Activated CD4-positive, alpha-beta T cell treated with anti-CD3 and anti-CD28 coated beads for 36 hours (primary cell): ENCODE data around the gene WNK1. TPM values are rescaled to one million over a fixed set of nuclear protein-coding genes. Genes with fewer than 3 reads are reported as not detected.
"Not testable (repeated sequence)": the region's sequence is repeated elsewhere in the genome, so short reads cannot be mapped to it uniquely, and the experiment has no call there.

Experiments used
- ATAC-seq: fragments of 200-7000 bp; cut with Tn5 transposase; one replicate; pipeline ENCODE4 v1.10.0; 2021; ENCODE audit warnings: mild to moderate bottlenecking, moderate library complexity
- CTCF ChIA-PET: fragments of 350-600 bp; sonication (Branson Sonifier 250); formaldehyde crosslinking; loops from one replicate; lab custom pipeline; 2021; ENCODE audit warnings: antibody characterized with exemption; lab: Charles Lee
- POLR2A ChIA-PET: fragments of 350-600 bp; sonication (Branson Sonifier 250); formaldehyde crosslinking; loops from one replicate; lab custom pipeline; 2021; ENCODE audit warnings: antibody characterized with exemption, inconsistent platforms; lab: Charles Lee
- DNase-seq: peaks from one replicate; pipeline ENCODE4 v3.0.0-alpha.2; 2020
- H3K27ac Mint-ChIP-seq: one replicate; pipeline ENCODE4 v1.8.0; 2021; ENCODE audit warnings: mixed read lengths
- H3K27me3 Mint-ChIP-seq: one replicate; pipeline ENCODE4 v1.8.0; 2021; ENCODE audit warnings: mixed read lengths
- H3K36me3 Mint-ChIP-seq: one replicate; pipeline ENCODE4 v1.8.0; 2021; ENCODE audit warnings: low read depth, mixed read lengths
- H3K4me1 Mint-ChIP-seq: one replicate; pipeline ENCODE4 v1.8.0; 2021; ENCODE audit warnings: mixed read lengths
- H3K4me3 Mint-ChIP-seq: one replicate; pipeline ENCODE4 v1.8.0; 2021; ENCODE audit warnings: mild to moderate bottlenecking, moderate library complexity, mixed read lengths
- H3K9me3 Mint-ChIP-seq: one replicate; pipeline ENCODE4 v1.8.0; 2021; ENCODE audit warnings: low read depth, mixed read lengths
- intact Hi-C, 2 experiments: fragments of 100-400 bp; cut with DNase I in 1 of 2; cut with micrococcal nuclease in 1 of 2; formaldehyde crosslinking; loops; one replicate each; pipeline versions ENCODE4 v1.14.2 to v1.15.1; 2022 to 2024; cut with DNase I, micrococcal nuclease
- total RNA-seq, 2 experiments: library from RNA; stranded (reverse); gene quantifications; one replicate each; pipeline ENCODE4 v1.2.3, GENCODE V29; 2021

Gene WNK1
- total RNA-seq, 2 experiments from 2014 or later = 127 to 147 TPM

- H3K36me3 Mint-ChIP-seq = peaks cover 29% of the 10 kb centered on the region
Observed at GRCh38 chr12:926641-927040, 174.3 kb downstream of the WNK1 start.

DNA sequence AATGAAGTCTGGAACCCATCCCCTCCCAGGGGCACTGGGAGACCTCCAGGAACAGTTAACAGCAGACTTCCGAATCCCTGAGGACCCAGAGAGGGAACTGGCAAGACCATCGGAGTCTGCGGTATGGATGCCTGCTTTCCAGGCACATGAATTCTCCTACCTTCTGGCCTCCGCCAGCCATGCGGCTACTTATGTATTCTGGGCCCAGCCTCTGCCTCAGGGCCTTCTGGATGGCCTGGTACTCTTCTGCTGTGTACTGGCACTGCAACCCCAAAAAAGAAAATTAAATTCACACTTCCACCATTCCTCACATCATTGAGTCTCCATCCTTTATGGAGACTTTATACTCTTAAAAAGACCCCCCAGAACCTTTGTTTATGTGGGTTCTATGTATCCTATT lies 178.7 kb downstream of the WNK1 start:
- Mint-ChIP-seq H3K4me1 (no peaks in the 10 kb centered on the region), H3K36me3 (peaks cover 25% of the 10 kb centered on the region), H3K4me3 (no peak overlapping the region), H3K9me3 (no peaks in the 10 kb centered on the region), H3K27ac (peak overlapping the region; percentile 51), H3K27me3 (no peaks in the 10 kb centered on the region)
- no peak for ATAC-seq
- ChIA-PET CTCF (interaction anchor here (2.4 kb wide), 1 partner anchor 13 kb away, joined by 8 read pairs; no protein-coding TSS in a partner anchor), POLR2A (no interaction called here)
- intact Hi-C loops = no loop called here
- DNase-seq = no peak

More at GRCh38 chr12:926641-927040, 174.3 kb downstream of the WNK1 start:
- H3K9me3 Mint-ChIP-seq = no peaks in the 10 kb centered on the region
- intact Hi-C loops = no loop called here
- H3K4me1 Mint-ChIP-seq = no peaks in the 10 kb centered on the region
- H3K27me3 Mint-ChIP-seq = no peaks in the 10 kb centered on the region
- H3K27ac Mint-ChIP-seq = no peak overlapping the region
- ChIA-PET POLR2A (no interaction called here), CTCF (no interaction called here)
- no peak for DNase-seq
- ATAC-seq = no peak
- H3K4me3 Mint-ChIP-seq = no peak overlapping the region

GRCh38 chr12:931591-931990 lies 179.2 kb downstream of the WNK1 start:
- no peak overlapping the region for H3K27ac Mint-ChIP-seq
- no peaks in the 10 kb centered on the region for H3K27me3 Mint-ChIP-seq
- CTCF ChIA-PET = no interaction called here
- POLR2A ChIA-PET = no interaction called here
- H3K36me3 Mint-ChIP-seq = peaks cover 23% of the 10 kb centered on the region
- no peak overlapping the region for H3K4me3 Mint-ChIP-seq
- DNase-seq = no peak
- no peaks in the 10 kb centered on the region for H3K4me1 Mint-ChIP-seq
- intact Hi-C loops = no loop called here
- ATAC-seq = no peak
- H3K9me3 Mint-ChIP-seq = no peaks in the 10 kb centered on the region

GRCh38 chr12:935891-936290 lies 183.5 kb downstream of the WNK1 start:
- ATAC-seq, H3K4me1 Mint-ChIP-seq, H3K27me3 Mint-ChIP-seq, CTCF ChIA-PET, H3K9me3 Mint-ChIP-seq, intact Hi-C loops, H3K27ac Mint-ChIP-seq, DNase-seq, POLR2A ChIA-PET, H3K4me3 Mint-ChIP-seq: not testable (repeated sequence)
- peaks cover 37% of the 10 kb centered on the region for H3K36me3 Mint-ChIP-seq

DNA sequence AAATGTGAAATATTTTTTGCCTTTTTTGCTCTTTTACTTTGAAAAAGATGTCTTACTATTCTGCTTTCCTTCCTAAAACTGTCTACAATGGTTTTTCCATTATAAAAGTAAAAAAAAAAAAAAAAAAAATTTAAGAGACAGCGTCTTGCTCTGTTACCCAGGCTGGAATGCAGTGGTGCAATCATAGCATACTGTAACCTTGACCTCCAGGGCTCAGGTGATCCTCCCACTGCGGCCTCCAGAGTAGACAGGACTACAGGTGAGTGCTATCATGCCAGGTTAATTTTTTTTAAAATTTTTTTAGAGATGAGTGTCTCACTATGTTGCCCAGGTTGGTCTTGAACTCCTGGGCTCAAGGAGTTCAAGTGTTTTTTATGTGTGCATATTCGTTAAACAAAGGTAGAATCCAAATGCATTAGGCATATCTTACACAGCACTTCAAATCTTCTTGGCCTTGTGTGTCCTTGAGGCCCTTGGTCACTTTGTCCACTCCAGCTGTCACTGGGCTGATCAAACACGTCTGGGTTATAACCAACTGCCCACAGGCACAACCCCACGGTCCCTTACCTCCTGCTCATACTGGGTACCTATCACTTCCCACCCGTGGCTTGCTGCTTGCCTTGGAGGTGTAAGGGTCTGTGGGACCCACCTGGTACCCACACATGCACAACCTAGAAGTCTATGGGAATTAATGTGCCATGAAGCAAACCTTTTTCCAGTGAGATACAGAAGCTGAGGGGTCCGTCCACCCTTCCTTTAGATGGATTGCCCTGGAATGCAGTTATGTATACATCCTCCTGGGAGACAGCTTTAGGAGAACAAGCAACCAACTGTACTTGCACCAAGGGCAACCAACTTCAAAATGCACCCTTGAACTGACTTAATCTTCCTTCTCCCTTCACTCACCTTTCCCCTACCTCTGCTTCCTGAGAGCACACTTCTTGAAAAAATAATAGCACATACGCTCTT lies 184.3 kb downstream of the WNK1 start:
- ATAC-seq (no peak), DNase-seq (no peak)
- Mint-ChIP-seq H3K27ac (no peak overlapping the region), H3K36me3 (peaks cover 34% of the 10 kb centered on the region), H3K9me3 (no peaks in the 10 kb centered on the region), H3K4me1 (peaks cover 5% of the 10 kb centered on the region), H3K4me3 (no peak overlapping the region), H3K27me3 (no peaks in the 10 kb centered on the region)
- intact Hi-C loops = no loop called here
- ChIA-PET CTCF (interaction anchor here (0.9 kb wide), 1 partner anchor 367 kb away, joined by 3 read pairs; no protein-coding TSS in a partner anchor), POLR2A (no interaction called here)

GRCh38 chr12:938810-939209 lies 186.4 kb downstream of the WNK1 start:
- no peaks in the 10 kb centered on the region for H3K27me3 Mint-ChIP-seq
- H3K36me3 Mint-ChIP-seq = peaks cover 38% of the 10 kb centered on the region
- ChIA-PET POLR2A (no interaction called here), CTCF (interaction anchor here (0.6 to 1.9 kb wide), 5 partner anchors 9 to 691 kb away, joined by 3 to 10 read pairs (median 3); partner anchors contain the start of gene RAD52)
- peaks cover 12% of the 10 kb centered on the region for H3K4me1 Mint-ChIP-seq
- no peak for ATAC-seq
- intact Hi-C loops = no loop called here
- no peak overlapping the region for H3K4me3 Mint-ChIP-seq
- H3K27ac Mint-ChIP-seq = peak overlapping the region; percentile 23
- H3K9me3 Mint-ChIP-seq = no peaks in the 10 kb centered on the region
- DNase-seq = no peak

- no peaks in the 10 kb centered on the region for H3K27me3 Mint-ChIP-seq
- intact Hi-C loops = no loop called here
- H3K27ac Mint-ChIP-seq = no peak overlapping the region
- CTCF ChIA-PET = interaction anchor here (0.6 kb wide), 1 partner anchor 9 kb away, joined by 3 read pairs; no protein-coding TSS in a partner anchor
- no peaks in the 10 kb centered on the region for H3K9me3 Mint-ChIP-seq
- ATAC-seq (no peak), DNase-seq (no peak)
- POLR2A ChIA-PET = no interaction called here
- H3K4me1 Mint-ChIP-seq = peaks cover 41% of the 10 kb centered on the region
- H3K36me3 Mint-ChIP-seq = peaks cover 49% of the 10 kb centered on the region
- H3K4me3 Mint-ChIP-seq = no peak overlapping the region
Observed at GRCh38 chr12:943051-943450, 190.7 kb downstream of the WNK1 start.

DNA sequence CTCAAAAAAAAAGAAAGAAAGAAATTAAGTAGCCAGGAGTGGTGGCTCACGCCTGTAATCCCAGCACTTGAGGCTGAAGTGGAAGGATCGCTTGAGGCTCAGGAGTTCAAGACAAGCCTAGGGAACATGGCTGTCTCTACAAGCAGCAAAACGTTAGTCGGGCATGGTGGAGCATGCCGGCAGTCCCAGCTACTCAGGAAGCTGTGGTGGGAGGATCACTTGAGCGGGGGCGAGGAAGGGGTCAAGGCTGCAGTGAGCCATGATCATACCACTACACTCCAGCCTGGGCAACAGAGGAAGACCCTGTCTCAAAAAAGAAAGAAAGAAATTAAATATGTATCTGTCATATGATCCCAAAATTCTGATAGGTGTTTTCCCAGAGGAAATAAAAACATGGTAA lies 191.8 kb downstream of the WNK1 start:
- no peaks in the 10 kb centered on the region for H3K9me3 Mint-ChIP-seq
- ChIA-PET POLR2A (no interaction called here), CTCF (interaction anchor here (1.7 kb wide), 1 partner anchor 14 kb away, joined by 8 read pairs; no protein-coding TSS in a partner anchor)
- H3K36me3 Mint-ChIP-seq = peaks cover 48% of the 10 kb centered on the region
- peaks cover 47% of the 10 kb centered on the region for H3K4me1 Mint-ChIP-seq
- ATAC-seq (no peak), DNase-seq (no peak)
- intact Hi-C loops = no loop called here
- H3K27me3 Mint-ChIP-seq = no peaks in the 10 kb centered on the region
- H3K27ac Mint-ChIP-seq = peak overlapping the region; percentile 26
- H3K4me3 Mint-ChIP-seq = no peak overlapping the region

GRCh38 chr12:946212-946611 lies 193.8 kb downstream of the WNK1 start:
- ATAC-seq (no peak), DNase-seq (no peak)
- H3K4me3 Mint-ChIP-seq = peak overlapping the region; percentile 29
- no peaks in the 10 kb centered on the region for H3K27me3 Mint-ChIP-seq
- intact Hi-C loops = loop anchor here (5.0 kb wide), 2 partner anchors 146 to 151 kb away; no protein-coding TSS in a partner anchor
- ChIA-PET POLR2A (interaction anchor here (0.5 to 0.7 kb wide), 3 partner anchors 27 to 597 kb away, joined by 3 to 11 read pairs (median 3); no protein-coding TSS in a partner anchor), CTCF (interaction anchor here (0.5 to 1.3 kb wide), 9 partner anchors 10 to 636 kb away, joined by 3 to 7 read pairs (median 3); no protein-coding TSS in a partner anchor)
- H3K27ac Mint-ChIP-seq = peak overlapping the region; percentile 74
- H3K9me3 Mint-ChIP-seq = no peaks in the 10 kb centered on the region
- H3K36me3 Mint-ChIP-seq = peaks cover 35% of the 10 kb centered on the region
- peaks cover 46% of the 10 kb centered on the region for H3K4me1 Mint-ChIP-seq

DNA sequence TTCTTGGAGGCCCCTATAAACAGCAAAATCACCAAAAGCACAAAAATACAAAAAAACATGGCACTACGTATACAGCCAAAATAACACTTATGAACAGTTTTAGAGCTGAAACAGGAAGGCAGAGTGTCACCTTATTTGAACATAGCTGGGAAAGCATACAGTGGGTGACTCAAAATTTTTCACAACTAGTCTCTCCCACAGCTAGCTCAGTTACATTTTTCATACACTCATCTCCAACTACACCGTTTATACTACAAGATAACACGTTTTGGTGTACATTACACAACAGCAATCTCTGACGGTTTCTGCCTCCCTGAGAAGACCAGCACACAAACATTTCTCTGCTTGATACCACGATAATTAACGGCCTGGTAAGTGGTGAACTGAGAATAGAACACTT lies 194.3 kb downstream of the WNK1 start:
- H3K27me3 Mint-ChIP-seq = no peaks in the 10 kb centered on the region
- CTCF ChIA-PET = interaction anchor here (0.5 to 1.3 kb wide), 8 partner anchors 9 to 636 kb away, joined by 3 to 7 read pairs (median 3); no protein-coding TSS in a partner anchor
- peak; percentile 17 for ATAC-seq
- no peak for DNase-seq
- peaks cover 35% of the 10 kb centered on the region for H3K36me3 Mint-ChIP-seq
- peak overlapping the region; percentile 29 for H3K4me3 Mint-ChIP-seq
- POLR2A ChIA-PET = interaction anchor here (0.5 to 0.7 kb wide), 3 partner anchors 28 to 597 kb away, joined by 3 to 11 read pairs (median 3); no protein-coding TSS in a partner anchor
- peak overlapping the region; percentile 83 for H3K27ac Mint-ChIP-seq
- no peaks in the 10 kb centered on the region for H3K9me3 Mint-ChIP-seq
- H3K4me1 Mint-ChIP-seq = peaks cover 46% of the 10 kb centered on the region
- intact Hi-C loops = loop anchor here (5.0 kb wide), 2 partner anchors 146 to 151 kb away; no protein-coding TSS in a partner anchor

DNA sequence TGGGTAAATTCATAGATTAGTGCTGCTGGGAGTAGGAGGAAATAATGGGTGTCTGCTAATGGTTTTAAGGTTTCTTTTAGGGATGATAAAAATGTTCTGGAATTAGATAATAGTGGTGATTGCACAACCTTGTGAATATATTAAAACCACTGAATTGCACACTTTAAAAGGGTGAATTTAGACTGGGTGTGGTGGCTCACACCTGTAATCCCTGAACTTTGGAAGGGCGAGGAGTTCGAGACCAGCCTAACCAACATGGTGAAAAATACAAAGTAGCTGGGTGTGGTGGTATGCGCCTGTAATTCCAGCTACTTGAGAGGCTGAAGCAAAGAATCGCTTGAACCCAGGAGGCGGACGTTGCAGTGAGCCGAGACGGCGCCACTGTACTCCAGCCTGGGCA lies 195.9 kb downstream of the WNK1 start:
- POLR2A ChIA-PET = interaction anchor here (0.6 kb wide), 1 partner anchor 42 kb away, joined by 3 read pairs; no protein-coding TSS in a partner anchor
- peaks cover 29% of the 10 kb centered on the region for H3K36me3 Mint-ChIP-seq
- H3K4me3 Mint-ChIP-seq = peak overlapping the region; percentile 100
- H3K9me3 Mint-ChIP-seq = no peaks in the 10 kb centered on the region
- no peaks in the 10 kb centered on the region for H3K27me3 Mint-ChIP-seq
- intact Hi-C loops = loop anchor here (2.0 to 5.0 kb wide), 7 partner anchors 43 to 547 kb away; partner anchors contain the start of genes B4GALNT3 (in 1 of the 2) and CCDC77 (in 1 of the 2)
- DNase-seq = no peak
- CTCF ChIA-PET = interaction anchor here (1.5 to 2.4 kb wide), 2 partner anchors 9 to 396 kb away, joined by 3 to 10 read pairs; no protein-coding TSS in a partner anchor
- H3K27ac Mint-ChIP-seq = peak overlapping the region; percentile 48
- ATAC-seq = no peak
- H3K4me1 Mint-ChIP-seq = peaks cover 43% of the 10 kb centered on the region
